HG03097 (cell line): Measurements from ENCODE around the gene BMP6.
A peak's percentile ranks its signal among the peaks of the same experiment; 100 is the strongest.

ENCODE experiments used
- ATAC-seq: cut with Tn5 transposase; IDR thresholded peaks from one replicate; pipeline ENCODE4 v1.9.1; 2021; ENCODE audit not compliant: unreplicated experiment, low FRiP score

The BMP6 gene

DNA sequence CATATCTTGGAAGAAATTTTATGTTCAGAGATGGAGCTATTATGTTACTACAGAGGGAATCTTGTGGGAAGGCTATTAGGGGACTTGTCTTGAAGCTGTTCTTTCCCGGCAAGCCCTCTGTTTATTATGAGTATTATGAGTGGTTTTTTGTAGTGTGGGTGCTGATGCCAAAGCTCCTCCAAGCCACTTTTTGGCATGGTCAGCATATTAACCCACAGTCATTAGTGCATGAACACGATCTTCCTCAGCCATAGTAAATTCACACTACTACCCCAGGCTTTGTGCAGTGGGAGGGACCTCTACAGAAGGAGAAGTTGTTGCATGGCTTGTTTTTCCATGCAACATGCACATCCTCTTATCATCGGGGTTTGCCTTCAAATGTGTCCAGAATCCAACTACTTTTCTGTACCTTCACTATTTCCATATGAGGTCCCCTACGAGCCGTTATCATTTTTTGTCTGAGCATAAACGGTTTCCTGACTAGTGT is 6.5 kb upstream of the BMP6 start:
- no peak for ATAC-seq

GRCh38 chr6:7720346-7720745 is 5.6 kb upstream of the BMP6 start:
- ATAC-seq = no peak

- ATAC-seq = no peak
These were observed 4.2 kb upstream of the BMP6 start for GRCh38 chr6:7721649-7722048.

DNA sequence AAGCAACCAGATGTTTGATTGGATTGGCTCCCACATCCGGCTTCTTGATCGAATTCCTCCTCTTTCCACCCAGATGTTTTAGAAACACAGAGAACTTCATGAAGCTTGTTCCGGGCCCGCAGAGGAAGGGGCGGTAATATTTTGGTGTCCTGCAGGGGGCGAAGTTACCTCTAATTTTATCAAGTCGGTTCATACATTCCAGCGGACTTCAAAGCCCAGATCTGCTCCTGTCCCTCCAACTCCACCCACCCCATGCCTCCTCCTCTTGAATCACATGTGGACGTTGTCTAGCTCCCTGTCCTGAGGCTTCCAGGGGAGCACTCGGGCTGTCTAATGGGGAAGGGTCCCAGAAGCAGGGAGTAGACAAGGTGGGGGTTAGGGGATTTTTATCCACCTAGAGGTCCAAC is 2.9 kb upstream of the BMP6 start:
- ATAC-seq = no peak

DNA sequence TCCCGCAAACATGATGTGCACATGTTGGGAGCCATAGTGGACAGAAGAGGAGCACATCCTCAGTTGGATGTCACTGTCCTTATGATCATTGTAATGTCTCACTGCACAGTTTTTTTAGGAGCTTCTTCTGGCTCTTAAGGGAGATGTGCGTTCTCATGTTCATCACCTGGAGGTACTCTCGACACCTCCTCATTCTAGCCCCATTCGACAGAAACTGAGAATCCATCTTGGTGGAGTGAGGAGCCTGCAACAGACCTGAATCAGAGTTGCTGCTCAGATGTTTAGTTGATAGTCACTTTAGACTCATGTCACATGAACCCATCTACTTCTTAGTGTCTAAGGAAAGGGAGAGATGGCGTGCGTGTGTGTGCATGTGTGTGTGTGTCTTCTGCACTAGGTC is 2.3 kb upstream of the BMP6 start:
- no peak for ATAC-seq

GRCh38 chr6:7725412-7725811 is 487 bp upstream of the BMP6 start:
- ATAC-seq = no peak

DNA sequence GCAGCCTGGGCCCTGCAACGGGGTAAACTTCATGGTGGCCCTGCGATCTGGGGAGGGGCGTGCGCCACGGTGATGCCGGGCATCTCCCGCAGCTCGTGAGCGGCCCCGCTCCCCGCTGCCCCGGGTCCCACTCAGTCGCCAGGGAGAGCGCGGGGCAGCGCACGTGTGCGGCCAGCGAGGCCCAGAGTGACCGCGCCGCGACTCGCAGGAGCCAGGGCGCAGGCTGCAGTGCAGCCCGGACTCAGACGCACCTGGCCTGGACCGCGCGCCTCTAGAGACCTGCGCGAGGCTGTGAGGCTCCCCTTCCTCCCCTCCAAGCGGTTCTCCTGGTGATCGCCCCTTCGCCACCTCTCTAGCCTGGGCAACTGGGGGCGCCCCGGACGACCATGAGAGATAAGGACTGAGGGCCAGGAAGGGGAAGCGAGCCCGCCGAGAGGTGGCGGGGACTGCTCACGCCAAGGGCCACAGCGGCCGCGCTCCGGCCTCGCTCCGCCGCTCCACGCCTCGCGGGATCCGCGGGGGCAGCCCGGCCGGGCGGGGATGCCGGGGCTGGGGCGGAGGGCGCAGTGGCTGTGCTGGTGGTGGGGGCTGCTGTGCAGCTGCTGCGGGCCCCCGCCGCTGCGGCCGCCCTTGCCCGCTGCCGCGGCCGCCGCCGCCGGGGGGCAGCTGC is 652 bp downstream of the BMP6 start:
- peak; percentile 5 for ATAC-seq

DNA sequence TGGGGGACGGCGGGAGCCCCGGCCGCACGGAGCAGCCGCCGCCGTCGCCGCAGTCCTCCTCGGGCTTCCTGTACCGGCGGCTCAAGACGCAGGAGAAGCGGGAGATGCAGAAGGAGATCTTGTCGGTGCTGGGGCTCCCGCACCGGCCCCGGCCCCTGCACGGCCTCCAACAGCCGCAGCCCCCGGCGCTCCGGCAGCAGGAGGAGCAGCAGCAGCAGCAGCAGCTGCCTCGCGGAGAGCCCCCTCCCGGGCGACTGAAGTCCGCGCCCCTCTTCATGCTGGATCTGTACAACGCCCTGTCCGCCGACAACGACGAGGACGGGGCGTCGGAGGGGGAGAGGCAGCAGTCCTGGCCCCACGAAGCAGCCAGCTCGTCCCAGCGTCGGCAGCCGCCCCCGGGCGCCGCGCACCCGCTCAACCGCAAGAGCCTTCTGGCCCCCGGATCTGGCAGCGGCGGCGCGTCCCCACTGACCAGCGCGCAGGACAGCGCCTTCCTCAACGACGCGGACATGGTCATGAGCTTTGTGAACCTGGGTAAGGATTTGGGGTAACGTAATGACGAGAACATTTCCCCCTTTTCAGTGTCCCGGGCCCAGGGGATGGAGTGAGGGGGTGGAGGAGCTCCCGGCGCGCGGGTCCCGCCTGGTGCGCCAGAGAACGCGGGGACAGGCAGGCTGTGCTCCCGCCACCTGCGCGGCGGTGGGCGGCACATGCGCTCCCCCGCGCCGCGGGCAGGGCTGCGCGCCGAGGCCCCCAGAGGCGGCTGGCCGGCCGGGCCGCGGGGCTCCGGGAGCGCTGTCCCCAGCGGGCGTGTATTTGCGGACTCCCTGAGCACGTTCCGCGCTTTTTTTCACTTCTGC is 1.4 kb downstream of the BMP6 start:
- no peak for ATAC-seq

- no peak for ATAC-seq
These were observed 2.3 kb downstream of the BMP6 start for GRCh38 chr6:7727946-7728854.

- no peak for ATAC-seq
These were observed 3.1 kb downstream of the BMP6 start for GRCh38 chr6:7728855-7729590.

- ATAC-seq = no peak
These were observed 4.3 kb downstream of the BMP6 start for GRCh38 chr6:7730001-7730783.

DNA sequence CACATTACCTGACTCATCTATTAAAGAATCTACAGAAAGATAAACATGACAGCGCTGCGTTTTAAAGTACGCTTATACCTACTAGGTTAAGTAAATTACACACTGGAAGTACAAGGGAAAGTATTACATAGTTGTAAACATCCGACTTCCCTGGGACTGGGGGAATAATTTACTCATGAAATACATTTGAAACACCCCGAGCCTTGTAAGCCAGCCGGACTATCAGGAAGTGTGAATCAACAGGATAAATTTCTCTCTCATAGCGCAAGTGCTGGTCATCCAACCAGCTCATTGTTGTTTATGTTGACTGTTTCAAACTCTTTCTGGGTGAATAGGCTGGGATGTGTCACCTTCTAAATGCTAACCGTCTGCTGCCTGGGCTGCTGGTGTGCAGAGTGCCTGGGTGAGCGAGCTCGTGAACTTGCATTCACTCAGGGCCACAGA is 4.9 kb downstream of the BMP6 start:
- no peak for ATAC-seq

- no peak for ATAC-seq
These were observed 5.4 kb downstream of the BMP6 start for GRCh38 chr6:7731294-7731693.

GRCh38 chr6:7732228-7732627 is 6.3 kb downstream of the BMP6 start:
- ATAC-seq = no peak

- no peak for ATAC-seq
These were observed 8.9 kb downstream of the BMP6 start for GRCh38 chr6:7734707-7735383.

DNA sequence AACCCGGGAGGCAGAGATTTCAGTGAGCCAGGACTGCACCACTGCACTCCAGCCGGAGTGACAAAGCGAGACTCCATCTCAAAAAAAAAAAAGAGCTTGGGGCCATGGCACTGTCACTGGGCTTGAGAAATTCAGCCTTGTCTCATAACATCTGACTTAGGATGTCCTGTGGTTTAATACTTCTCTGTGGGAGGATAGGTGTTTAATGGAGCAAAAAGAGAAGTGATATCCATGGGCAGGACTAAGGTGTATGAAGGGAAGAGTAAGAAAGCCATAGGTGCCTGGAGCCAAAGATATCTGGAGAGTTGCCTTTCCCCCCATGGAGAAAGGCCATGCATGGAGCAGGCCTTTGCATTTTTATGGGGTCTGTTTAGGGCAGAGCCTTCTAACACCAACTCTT is 11.2 kb downstream of the BMP6 start:
- no peak for ATAC-seq

GRCh38 chr6:7737867-7738266 is 12.0 kb downstream of the BMP6 start:
- no peak for ATAC-seq

GRCh38 chr6:7742223-7742785 is 16.4 kb downstream of the BMP6 start:
- ATAC-seq = no peak

GRCh38 chr6:7745942-7746341 is 20.0 kb downstream of the BMP6 start:
- ATAC-seq = no peak
